HEK293 (cell line): Measurements from ENCODE around the gene EIF1.
A peak's percentile ranks its signal among the peaks of the same experiment; 100 is the strongest.

ENCODE experiments used
- AEBP2 ChIP-seq: fragments of 450-650 bp; formaldehyde crosslinking; IDR thresholded peaks from 2 replicates; pipeline ENCODE4 v1.5.1; 2016; ENCODE audit warnings: missing biosample characterization, missing genetic modification characterization, borderline replicate concordance
- EGR2 ChIP-seq: fragments of 450-650 bp; formaldehyde crosslinking; IDR thresholded peaks from 2 replicates; pipeline ENCODE4 v1.5.1; 2016; ENCODE audit warnings: low read depth, missing biosample characterization, missing genetic modification characterization
- KLF16 ChIP-seq: fragments of 450-650 bp; formaldehyde crosslinking; IDR thresholded peaks from 2 replicates; pipeline ENCODE4 v1.5.1; 2017; ENCODE audit warnings: missing biosample characterization, missing genetic modification characterization
- KLF8 ChIP-seq: fragments of 450-650 bp; formaldehyde crosslinking; IDR thresholded peaks from 2 replicates; pipeline ENCODE4 v1.5.1; 2016; ENCODE audit warnings: missing biosample characterization, missing genetic modification characterization
- PBX3 ChIP-seq: sonication (generic); formaldehyde crosslinking; IDR thresholded peaks from 2 replicates; pipeline ENCODE4 v1.8.1; 2022; ENCODE audit warnings: mild to moderate bottlenecking, moderate library complexity, missing genetic modification reagents
- REPIN1 ChIP-seq: fragments of 450-650 bp; formaldehyde crosslinking; IDR thresholded peaks from 2 replicates; pipeline ENCODE4 v1.5.1; 2017; ENCODE audit warnings: missing biosample characterization, missing genetic modification characterization, low read depth
- SP3 ChIP-seq: fragments of 450-650 bp; formaldehyde crosslinking; IDR thresholded peaks from 2 replicates; pipeline ENCODE4 v1.5.1; 2016; ENCODE audit warnings: missing biosample characterization, missing genetic modification characterization
- YY1 ChIP-seq: fragments of 450-650 bp; formaldehyde crosslinking; IDR thresholded peaks from 2 replicates; pipeline ENCODE4 v1.5.1; 2018; ENCODE audit warnings: missing biosample characterization, missing genetic modification characterization
- ZBTB20 ChIP-seq: fragments of 450-650 bp; formaldehyde crosslinking; IDR thresholded peaks from 2 replicates; pipeline ENCODE4 v1.5.1; 2016; ENCODE audit warnings: missing biosample characterization, missing genetic modification characterization
- ZFP37 ChIP-seq: fragments of 450-650 bp; formaldehyde crosslinking; IDR thresholded peaks from 2 replicates; pipeline ENCODE4 v1.5.1; 2016; ENCODE audit warnings: missing biosample characterization, missing genetic modification characterization
- ZNF132 ChIP-seq: fragments of 450-650 bp; formaldehyde crosslinking; IDR thresholded peaks from 2 replicates; pipeline ENCODE4 v1.5.1; 2017; ENCODE audit warnings: missing biosample characterization, missing genetic modification characterization, borderline replicate concordance
- ZNF133 ChIP-seq: fragments of 450-650 bp; formaldehyde crosslinking; IDR thresholded peaks from 2 replicates; pipeline ENCODE4 v1.5.1; 2016; ENCODE audit warnings: missing biosample characterization, missing genetic modification characterization
- ZNF175 ChIP-seq: fragments of 450-650 bp; formaldehyde crosslinking; IDR thresholded peaks from 2 replicates; pipeline ENCODE4 v1.5.1; 2016; ENCODE audit warnings: missing biosample characterization, missing genetic modification characterization
- ZNF26 ChIP-seq: fragments of 450-650 bp; formaldehyde crosslinking; IDR thresholded peaks from 2 replicates; pipeline ENCODE4 v1.5.1; 2016; ENCODE audit warnings: missing biosample characterization, missing genetic modification characterization
- ZNF341 ChIP-seq: fragments of 450-650 bp; formaldehyde crosslinking; IDR thresholded peaks from 2 replicates; pipeline ENCODE4; 2016; ENCODE audit warnings: low read depth, missing biosample characterization, missing genetic modification characterization
- ZNF394 ChIP-seq: fragments of 450-650 bp; formaldehyde crosslinking; IDR thresholded peaks from 2 replicates; pipeline ENCODE4 v1.5.1; 2016; ENCODE audit warnings: missing biosample characterization, missing genetic modification characterization, mild to moderate bottlenecking, moderate library complexity, borderline replicate concordance
- ZNF529 ChIP-seq: fragments of 450-650 bp; formaldehyde crosslinking; IDR thresholded peaks from 2 replicates; pipeline ENCODE4 v1.5.1; 2017; ENCODE audit warnings: missing genetic modification characterization, missing biosample characterization; ENCODE audit not compliant: insufficient replicate concordance
- ZNF548 ChIP-seq: fragments of 450-650 bp; formaldehyde crosslinking; IDR thresholded peaks from 2 replicates; pipeline ENCODE4 v1.5.1; 2016; ENCODE audit warnings: missing biosample characterization, missing genetic modification characterization
- ZNF571 ChIP-seq: fragments of 450-650 bp; formaldehyde crosslinking; IDR thresholded peaks from 2 replicates; pipeline ENCODE4 v1.5.0; 2017; ENCODE audit warnings: missing biosample characterization, missing genetic modification characterization
- ZNF623 ChIP-seq: fragments of 450-650 bp; formaldehyde crosslinking; IDR thresholded peaks from 2 replicates; pipeline ENCODE4 v1.5.1; 2016; ENCODE audit warnings: missing biosample characterization, missing genetic modification characterization
- ZNF626 ChIP-seq: fragments of 450-650 bp; sonication (Bioruptor Pico); formaldehyde crosslinking; IDR thresholded peaks from 2 replicates; pipeline ENCODE4 v1.5.1; 2018; ENCODE audit warnings: missing biosample characterization, missing genetic modification characterization, inconsistent platforms
- ZNF629 ChIP-seq: fragments of 450-650 bp; formaldehyde crosslinking; IDR thresholded peaks from 2 replicates; pipeline ENCODE4 v1.5.1; 2017; ENCODE audit warnings: missing biosample characterization, missing genetic modification characterization
- ZNF654 ChIP-seq: fragments of 450-650 bp; formaldehyde crosslinking; IDR thresholded peaks from 2 replicates; pipeline ENCODE4 v1.5.1; 2016; ENCODE audit warnings: low read depth, missing biosample characterization, missing genetic modification characterization
- ZNF707 ChIP-seq: fragments of 450-650 bp; formaldehyde crosslinking; IDR thresholded peaks from 2 replicates; pipeline ENCODE4 v1.5.1; 2016; ENCODE audit warnings: missing biosample characterization, missing genetic modification characterization
- ZNF76 ChIP-seq: fragments of 450-650 bp; formaldehyde crosslinking; IDR thresholded peaks from 2 replicates; pipeline ENCODE4; 2016; ENCODE audit warnings: low read depth, missing biosample characterization, missing genetic modification characterization, borderline replicate concordance
- ZSCAN16 ChIP-seq: fragments of 450-650 bp; formaldehyde crosslinking; IDR thresholded peaks from 2 replicates; pipeline ENCODE4 v1.5.1; 2016; ENCODE audit warnings: missing biosample characterization, missing genetic modification characterization
- TF ChIP-seq, protein P1 (sequence below): fragments of 450-650 bp; formaldehyde crosslinking; IDR thresholded peaks from 2 replicates; pipeline ENCODE4 v1.5.1; 2016; ENCODE audit warnings: missing biosample characterization, missing genetic modification characterization
- TF ChIP-seq, protein P2 (sequence below): fragments of 450-650 bp; formaldehyde crosslinking; IDR thresholded peaks from 2 replicates; pipeline ENCODE4 v1.5.1; 2017; ENCODE audit warnings: missing biosample characterization, missing genetic modification characterization
- TF ChIP-seq, protein P3 (sequence below): fragments of 450-650 bp; formaldehyde crosslinking; IDR thresholded peaks from 2 replicates; pipeline ENCODE4 v1.5.1; 2016; ENCODE audit warnings: missing biosample characterization, missing genetic modification characterization

Gene EIF1

DNA sequence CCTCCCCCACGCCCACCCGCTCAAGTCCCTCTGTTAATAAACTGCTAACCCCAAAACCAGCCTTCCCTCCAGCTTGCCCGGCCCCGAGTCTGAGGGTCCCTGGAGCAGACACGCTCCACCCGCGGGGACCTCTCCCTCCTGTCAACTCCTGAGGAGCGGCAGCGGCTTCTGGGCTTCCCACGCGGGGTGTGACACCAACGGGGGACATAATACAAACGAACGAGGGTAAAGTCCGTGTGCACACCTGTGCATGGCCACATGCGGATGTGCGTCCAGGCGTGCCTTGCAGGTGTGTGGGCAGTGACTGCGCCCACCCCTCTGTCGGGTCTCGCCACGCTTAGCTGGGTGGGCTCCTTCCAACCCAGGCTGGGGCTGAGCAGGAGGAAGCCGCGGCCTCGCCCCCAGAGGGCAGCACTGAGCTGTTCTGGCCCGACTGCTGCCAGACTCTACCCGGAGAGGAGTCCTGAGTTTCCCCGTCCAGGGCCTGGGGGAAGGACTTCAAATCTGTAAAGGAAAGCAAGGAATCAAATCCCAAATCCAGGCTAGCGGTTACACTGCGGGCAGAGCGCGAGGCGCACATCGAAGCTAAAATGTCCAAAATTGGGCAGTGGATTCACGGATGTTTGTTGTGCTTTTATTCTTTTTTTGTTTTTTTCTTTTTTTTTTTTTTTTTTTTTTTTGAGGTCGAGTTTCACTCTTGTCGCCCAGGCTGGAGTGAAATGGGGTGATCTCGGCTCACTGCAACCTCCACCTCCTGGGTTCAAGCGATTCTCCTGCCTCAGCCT lies 40.1 kb upstream of the EIF1 start (continued):
- TF ChIP-seq AEBP2 (no peak), ZNF707 (tag by site-specific recombination) (no peak), KLF16 (no peak), ZNF629 (peak; percentile 29; the same call in 1 of the 2 replicates), ZNF548 (tag by site-specific recombination) (no peak), ZNF341 (tag by site-specific recombination) (no peak), KLF8 (tag by site-specific recombination) (0 out of 2 replicates have a peak, but pooled peaks have one; percentile 15), ZSCAN16 (no peak), ZNF394 (peak; percentile 18; the same call in 1 of the 2 replicates), SP3 (tag by site-specific recombination) (no peak), ZNF654 (tag by site-specific recombination) (no peak), ZNF571 (tag by site-specific recombination) (no peak), ZNF132 (tag by site-specific recombination) (no peak), ZFP37 (tag by site-specific recombination) (0 out of 2 replicates have a peak, but pooled peaks have one; percentile 21), ZNF623 (tag by site-specific recombination) (no peak), ZNF626 (tag by site-specific recombination) (no peak), EGR2 (peak; percentile 62), ZBTB20 (tag by site-specific recombination) (no peak), YY1 (tag by site-specific recombination) (no peak), ZNF529 (tag by site-specific recombination) (no peak), ZNF76 (tag by site-specific recombination) (no peak), PBX3 (CRISPR knock-in tag) (peak; percentile 93), REPIN1 (tag by site-specific recombination) (no peak), ZNF133 (no peak), ZNF175 (tag by site-specific recombination) (no peak), ZNF26 (no peak)
- TF ChIP-seq, protein P1, sequence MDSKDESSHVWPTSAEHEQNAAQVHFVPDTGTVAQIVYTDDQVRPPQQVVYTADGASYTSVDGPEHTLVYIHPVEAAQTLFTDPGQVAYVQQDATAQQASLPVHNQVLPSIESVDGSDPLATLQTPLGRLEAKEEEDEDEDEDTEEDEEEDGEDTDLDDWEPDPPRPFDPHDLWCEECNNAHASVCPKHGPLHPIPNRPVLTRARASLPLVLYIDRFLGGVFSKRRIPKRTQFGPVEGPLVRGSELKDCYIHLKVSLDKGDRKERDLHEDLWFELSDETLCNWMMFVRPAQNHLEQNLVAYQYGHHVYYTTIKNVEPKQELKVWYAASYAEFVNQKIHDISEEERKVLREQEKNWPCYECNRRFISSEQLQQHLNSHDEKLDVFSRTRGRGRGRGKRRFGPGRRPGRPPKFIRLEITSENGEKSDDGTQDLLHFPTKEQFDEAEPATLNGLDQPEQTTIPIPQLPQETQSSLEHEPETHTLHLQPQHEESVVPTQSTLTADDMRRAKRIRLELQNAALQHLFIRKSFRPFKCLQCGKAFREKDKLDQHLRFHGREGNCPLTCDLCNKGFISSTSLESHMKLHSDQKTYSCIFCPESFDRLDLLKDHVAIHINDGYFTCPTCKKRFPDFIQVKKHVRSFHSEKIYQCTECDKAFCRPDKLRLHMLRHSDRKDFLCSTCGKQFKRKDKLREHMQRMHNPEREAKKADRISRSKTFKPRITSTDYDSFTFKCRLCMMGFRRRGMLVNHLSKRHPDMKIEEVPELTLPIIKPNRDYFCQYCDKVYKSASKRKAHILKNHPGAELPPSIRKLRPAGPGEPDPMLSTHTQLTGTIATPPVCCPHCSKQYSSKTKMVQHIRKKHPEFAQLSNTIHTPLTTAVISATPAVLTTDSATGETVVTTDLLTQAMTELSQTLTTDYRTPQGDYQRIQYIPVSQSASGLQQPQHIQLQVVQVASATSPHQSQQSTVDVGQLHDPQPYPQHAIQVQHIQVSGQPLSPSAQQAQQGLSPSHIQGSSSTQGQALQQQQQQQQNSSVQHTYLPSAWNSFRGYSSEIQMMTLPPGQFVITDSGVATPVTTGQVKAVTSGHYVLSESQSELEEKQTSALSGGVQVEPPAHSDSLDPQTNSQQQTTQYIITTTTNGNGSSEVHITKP (tag by site-specific recombination), result peak; percentile 64
- TF ChIP-seq, protein P2, sequence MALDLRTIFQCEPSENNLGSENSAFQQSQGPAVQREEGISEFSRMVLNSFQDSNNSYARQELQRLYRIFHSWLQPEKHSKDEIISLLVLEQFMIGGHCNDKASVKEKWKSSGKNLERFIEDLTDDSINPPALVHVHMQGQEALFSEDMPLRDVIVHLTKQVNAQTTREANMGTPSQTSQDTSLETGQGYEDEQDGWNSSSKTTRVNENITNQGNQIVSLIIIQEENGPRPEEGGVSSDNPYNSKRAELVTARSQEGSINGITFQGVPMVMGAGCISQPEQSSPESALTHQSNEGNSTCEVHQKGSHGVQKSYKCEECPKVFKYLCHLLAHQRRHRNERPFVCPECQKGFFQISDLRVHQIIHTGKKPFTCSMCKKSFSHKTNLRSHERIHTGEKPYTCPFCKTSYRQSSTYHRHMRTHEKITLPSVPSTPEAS (tag by site-specific recombination), result no peak
- TF ChIP-seq, protein P3, sequence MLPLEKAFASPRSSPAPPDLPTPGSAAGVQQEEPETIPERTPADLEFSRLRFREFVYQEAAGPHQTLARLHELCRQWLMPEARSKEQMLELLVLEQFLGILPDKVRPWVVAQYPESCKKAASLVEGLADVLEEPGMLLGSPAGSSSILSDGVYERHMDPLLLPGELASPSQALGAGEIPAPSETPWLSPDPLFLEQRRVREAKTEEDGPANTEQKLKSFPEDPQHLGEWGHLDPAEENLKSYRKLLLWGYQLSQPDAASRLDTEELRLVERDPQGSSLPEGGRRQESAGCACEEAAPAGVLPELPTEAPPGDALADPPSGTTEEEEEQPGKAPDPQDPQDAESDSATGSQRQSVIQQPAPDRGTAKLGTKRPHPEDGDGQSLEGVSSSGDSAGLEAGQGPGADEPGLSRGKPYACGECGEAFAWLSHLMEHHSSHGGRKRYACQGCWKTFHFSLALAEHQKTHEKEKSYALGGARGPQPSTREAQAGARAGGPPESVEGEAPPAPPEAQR (tag by site-specific recombination), result no peak
